Calu3 (cell line): ENCODE data around the gene MAP7D1. TPM values are rescaled to one million over a fixed set of nuclear protein-coding genes. Genes with fewer than 3 reads are reported as not detected.

Experiments used
- BruUV-seq: library from RNA; stranded (reverse); fragments of 400-500 nt; replicated peaks from 2 replicates; lab custom pipeline; 2021; lab: Mats Ljungman, UMichigan
- CTCF ChIA-PET: fragments of 300-600 bp; sonication (Branson Sonifier 250); formaldehyde crosslinking; loops from one replicate; lab custom pipeline; 2022; ENCODE audit warnings: antibody characterized with exemption; lab: Charles Lee
- DNase-seq: peaks from one replicate; pipeline ENCODE4 v3.0.0; 2022
- H3K27ac Mint-ChIP-seq: one replicate; pipeline ENCODE4 v1.8.0; 2022; ENCODE audit warnings: mixed read lengths; ENCODE audit not compliant: unreplicated experiment
- H3K27me3 Mint-ChIP-seq: one replicate; pipeline ENCODE4 v1.8.0; 2022; ENCODE audit warnings: mixed read lengths; ENCODE audit not compliant: unreplicated experiment
- H3K36me3 Mint-ChIP-seq: one replicate; pipeline ENCODE4 v1.8.0; 2022; ENCODE audit warnings: mild to moderate bottlenecking, moderate library complexity, mixed read lengths; ENCODE audit not compliant: insufficient read depth, unreplicated experiment
- H3K4me1 Mint-ChIP-seq: one replicate; pipeline ENCODE4 v1.8.0; 2022; ENCODE audit warnings: mild to moderate bottlenecking, low read depth, mixed read lengths; ENCODE audit not compliant: unreplicated experiment
- H3K4me3 Mint-ChIP-seq: one replicate; pipeline ENCODE4 v1.8.0; 2022; ENCODE audit warnings: mild to moderate bottlenecking, low read depth, moderate library complexity, mixed read lengths; ENCODE audit not compliant: unreplicated experiment
- H3K9me3 Mint-ChIP-seq: one replicate; pipeline ENCODE4 v1.8.0; 2022; ENCODE audit warnings: low read depth, mixed read lengths; ENCODE audit not compliant: unreplicated experiment
- CTCF ChIP-seq: fragments of 200-600 bp; IDR thresholded peaks from one replicate; pipeline ENCODE4 v1.8.0; 2022; ENCODE audit warnings: antibody characterized with exemption; ENCODE audit not compliant: unreplicated experiment
- intact Hi-C: fragments of 100-400 bp; cut with micrococcal nuclease; formaldehyde crosslinking; loops from one replicate; pipeline ENCODE4 v1.10.0; 2022; ENCODE audit not compliant: unreplicated experiment
- total RNA-seq: library from RNA; stranded (reverse); gene quantifications from 2 replicates; pipeline ENCODE4 v1.2.3, GENCODE V29; 2022

The MAP7D1 gene
- total RNA-seq, 1 experiment from 2014 or later = 98.3 TPM

GRCh38 chr1:36149237-36149972, 6.6 kb upstream of the MAP7D1 start, which contains the start of gene TRAPPC3:
Gene TRAPPC3 (minus strand): TSS chr1:36149486. CDS start chr1:36149378, 108 bp downstream.
- H3K36me3 Mint-ChIP-seq = peaks cover 33% of the 10 kb centered on the region
- peaks cover 22% of the 10 kb centered on the region for H3K4me1 Mint-ChIP-seq
- CTCF ChIA-PET = interaction anchor here (0.5 to 3.9 kb wide), 16 partner anchors 12 to 315 kb away, joined by 3 to 50 read pairs (median 5); partner anchors contain the start of genes MRPS15 and THRAP3
- H3K27me3 Mint-ChIP-seq = no peaks in the 10 kb centered on the region
- no TSS peak for BruUV-seq
- intact Hi-C loops = loop anchor here (1.0 to 5.0 kb wide), 2 partner anchors 39 to 138 kb away; no protein-coding TSS in a partner anchor
- no peaks in the 10 kb centered on the region for H3K9me3 Mint-ChIP-seq
- peak within 1 kb of the TSS; percentile 100 for H3K4me3 Mint-ChIP-seq
- peak; percentile 79 for TF ChIP-seq CTCF
- H3K27ac Mint-ChIP-seq = peak within 1 kb of the TSS; percentile 98
- DNase-seq = peak; percentile 99

- Mint-ChIP-seq H3K27ac (peak overlapping the region; percentile 98), H3K27me3 (no peaks in the 10 kb centered on the region), H3K4me1 (peaks cover 22% of the 10 kb centered on the region), H3K9me3 (no peaks in the 10 kb centered on the region), H3K4me3 (peak overlapping the region; percentile 100), H3K36me3 (peaks cover 33% of the 10 kb centered on the region)
- BruUV-seq = no TSS peak
- CTCF ChIA-PET = interaction anchor here (0.5 to 3.9 kb wide), 13 partner anchors 11 to 314 kb away, joined by 3 to 50 read pairs (median 5); partner anchors contain the start of genes MRPS15 and THRAP3
- no peak for DNase-seq
- no peak for TF ChIP-seq CTCF
- intact Hi-C loops = loop anchor here (1.0 to 5.0 kb wide), 3 partner anchors 38 to 147 kb away; no protein-coding TSS in a partner anchor
These were observed 6.0 kb upstream of the MAP7D1 start for GRCh38 chr1:36149973-36150295.

DNA sequence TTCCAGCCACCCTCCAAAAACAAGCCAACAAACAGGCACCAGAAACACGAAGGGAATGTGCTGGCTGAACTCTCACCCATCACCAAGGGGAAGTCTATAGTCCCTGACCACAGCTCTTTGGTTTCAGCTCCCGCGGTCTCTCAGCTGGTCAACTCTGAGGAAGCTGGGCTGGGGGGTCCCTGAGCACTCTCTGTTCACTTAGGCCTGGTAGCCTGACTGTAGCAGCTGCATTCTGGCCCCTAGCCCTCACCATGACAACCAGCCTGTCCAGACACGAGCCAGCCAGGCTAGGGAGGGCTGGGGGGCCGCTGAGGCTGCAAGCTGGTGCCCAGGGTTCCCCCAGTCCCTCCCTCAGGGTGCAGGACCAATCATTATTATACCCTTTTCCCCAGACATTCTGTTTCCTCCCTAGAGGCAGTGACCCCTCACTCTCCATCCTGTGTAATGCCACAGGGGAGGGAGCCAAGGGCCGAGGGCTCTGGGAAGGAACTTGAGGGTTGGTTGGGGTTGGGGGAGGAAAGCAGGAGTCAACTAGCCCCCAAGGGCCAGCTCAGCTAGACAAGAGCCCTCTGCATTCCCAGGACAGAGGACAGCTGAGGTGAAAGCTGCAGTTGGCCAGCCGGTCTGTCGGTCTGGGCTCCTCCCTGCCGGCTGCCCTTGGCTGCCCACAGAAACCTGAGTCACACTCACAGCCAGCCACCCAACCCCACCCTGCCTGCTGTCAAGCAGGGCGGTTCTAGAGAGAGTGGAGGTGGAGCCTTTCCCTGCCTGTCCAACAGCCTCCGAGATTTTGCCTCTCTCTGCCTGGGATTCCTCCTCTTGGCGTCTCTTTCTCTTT, 5.4 kb upstream of the MAP7D1 start:
- peak; percentile 94 for DNase-seq
- intact Hi-C loops = loop anchor here (5.0 kb wide), 1 partner anchor 147 kb away; no protein-coding TSS in a partner anchor
- no TSS peak for BruUV-seq
- Mint-ChIP-seq H3K9me3 (no peaks in the 10 kb centered on the region), H3K4me3 (peak overlapping the region; percentile 100), H3K27me3 (no peaks in the 10 kb centered on the region), H3K36me3 (peaks cover 37% of the 10 kb centered on the region), H3K27ac (peak overlapping the region; percentile 98), H3K4me1 (peaks cover 22% of the 10 kb centered on the region)
- no peak for TF ChIP-seq CTCF
- CTCF ChIA-PET = interaction anchor here (0.5 to 3.9 kb wide), 12 partner anchors 11 to 150 kb away, joined by 3 to 50 read pairs (median 5); partner anchors contain the start of gene THRAP3
